ENCODE data around the gene MAPRE2. TPM values are rescaled to one million over a fixed set of nuclear protein-coding genes. Genes with fewer than 3 reads are reported as not detected.
A peak's percentile ranks its signal among the peaks of the same experiment; 100 is the strongest.

Gene MAPRE2
- total and polyA plus RNA-seq, 7 donors: 3.3 to 83.4 (median 57.3) TPM

DNA sequence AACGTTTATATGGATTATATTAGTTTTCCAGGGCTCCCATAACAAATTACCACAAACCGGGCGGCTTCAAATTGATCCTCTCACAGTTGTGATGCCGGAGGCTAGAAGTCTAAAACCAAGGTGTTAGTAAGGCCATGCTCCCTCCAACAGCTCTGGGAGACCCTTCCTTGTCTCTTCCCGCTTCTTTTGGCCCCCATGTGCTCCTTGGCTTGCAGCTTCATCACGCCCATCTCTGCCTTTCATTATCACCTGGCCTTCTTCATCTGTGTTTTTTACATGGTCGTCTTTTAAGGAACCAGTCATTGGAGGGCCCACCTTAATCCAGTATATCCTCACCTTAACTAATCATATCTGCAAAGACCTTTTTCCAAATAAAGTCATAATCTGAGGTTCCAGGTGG, 13.9 kb downstream of the MAPRE2 start:
- H3K27ac ChIP-seq: no peak overlapping the region
- no peak overlapping the region for H3K4me3 ChIP-seq
- H3K4me1 ChIP-seq: peaks cover 49% of the 10 kb centered on the region
- H3K9me3 ChIP-seq: no peaks in the 10 kb centered on the region
- no peaks in the 10 kb centered on the region for H3K27me3 ChIP-seq (ENCODE audit: insufficient read depth in 3 of 3, low read length in 2 of 3)
- intact Hi-C loops (cut with DNase I): no loop called here
- WGBS, 3 donors: 90 to 95% (median 92%) methylated on average over 7 of the region's 7 CpGs
- TF ChIP-seq, protein P1, sequence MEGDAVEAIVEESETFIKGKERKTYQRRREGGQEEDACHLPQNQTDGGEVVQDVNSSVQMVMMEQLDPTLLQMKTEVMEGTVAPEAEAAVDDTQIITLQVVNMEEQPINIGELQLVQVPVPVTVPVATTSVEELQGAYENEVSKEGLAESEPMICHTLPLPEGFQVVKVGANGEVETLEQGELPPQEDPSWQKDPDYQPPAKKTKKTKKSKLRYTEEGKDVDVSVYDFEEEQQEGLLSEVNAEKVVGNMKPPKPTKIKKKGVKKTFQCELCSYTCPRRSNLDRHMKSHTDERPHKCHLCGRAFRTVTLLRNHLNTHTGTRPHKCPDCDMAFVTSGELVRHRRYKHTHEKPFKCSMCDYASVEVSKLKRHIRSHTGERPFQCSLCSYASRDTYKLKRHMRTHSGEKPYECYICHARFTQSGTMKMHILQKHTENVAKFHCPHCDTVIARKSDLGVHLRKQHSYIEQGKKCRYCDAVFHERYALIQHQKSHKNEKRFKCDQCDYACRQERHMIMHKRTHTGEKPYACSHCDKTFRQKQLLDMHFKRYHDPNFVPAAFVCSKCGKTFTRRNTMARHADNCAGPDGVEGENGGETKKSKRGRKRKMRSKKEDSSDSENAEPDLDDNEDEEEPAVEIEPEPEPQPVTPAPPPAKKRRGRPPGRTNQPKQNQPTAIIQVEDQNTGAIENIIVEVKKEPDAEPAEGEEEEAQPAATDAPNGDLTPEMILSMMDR (IDR thresholded peaks at IDR 0.05): no peak
- ATAC-seq (no peak), DNase-seq (no peak)
- no peaks in the 10 kb centered on the region for H3K36me3 ChIP-seq (ENCODE audit: insufficient read depth in 1 of 2, low read depth in 1 of 2)

DNA sequence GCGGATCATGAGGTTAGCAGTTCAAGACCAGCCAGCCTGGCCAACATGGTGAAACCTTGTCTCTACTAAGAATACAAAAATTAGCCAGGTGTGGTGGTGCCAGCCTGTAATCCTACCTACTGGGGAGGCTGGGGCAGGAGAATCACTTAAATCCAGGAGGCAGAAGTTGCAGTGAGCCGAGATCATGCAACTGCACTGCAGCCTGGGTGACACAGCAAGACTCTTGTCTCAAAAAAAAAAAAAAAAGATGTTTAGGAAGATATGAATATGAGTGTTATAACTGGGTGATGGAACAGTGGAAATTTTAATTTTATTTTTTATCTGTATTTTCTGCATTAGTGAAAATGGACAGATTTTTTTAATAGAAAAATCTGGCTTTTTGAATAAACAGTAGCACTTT, 14.5 kb downstream of the MAPRE2 start:
- H3K27me3 ChIP-seq (ENCODE audit: insufficient read depth in 3 of 3, low read length in 2 of 3): no peaks in the 10 kb centered on the region
- intact Hi-C loops (cut with DNase I): no loop called here

DNA sequence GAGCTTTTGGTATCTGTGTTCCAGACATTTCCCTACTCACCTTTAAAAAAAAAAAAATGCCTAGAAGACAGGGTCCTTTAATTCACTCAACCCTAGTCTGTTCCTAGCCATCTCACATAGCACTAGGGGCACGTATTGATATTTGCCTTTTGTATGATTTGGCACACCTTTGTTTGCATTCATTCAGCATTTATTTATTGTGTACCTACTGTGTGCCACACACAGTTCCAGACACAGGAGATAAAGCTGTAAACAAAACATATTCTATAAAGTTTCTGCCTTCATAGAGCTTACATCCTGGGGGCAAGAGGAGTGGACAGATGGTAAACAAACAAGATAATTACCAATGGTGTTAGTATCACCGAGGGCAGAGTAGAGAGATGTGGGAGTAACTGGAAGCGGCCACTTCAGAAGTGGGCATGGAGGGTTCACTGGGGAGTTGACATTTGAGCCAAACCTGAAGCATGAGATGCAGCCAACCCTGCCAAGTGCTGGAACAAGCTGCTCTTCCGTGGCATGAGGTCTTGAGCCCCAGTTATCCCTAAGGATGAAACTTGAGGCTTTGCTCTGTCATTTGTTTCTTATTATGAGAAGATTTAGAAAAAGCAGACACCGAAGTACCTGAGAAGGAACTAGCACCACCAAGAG, 18.2 kb downstream of the MAPRE2 start:
- TF ChIP-seq, protein P1 (IDR thresholded peaks at IDR 0.05): no peak
- DNase-seq: peak in 1 of 2 donors; percentile 68
- no peaks in the 10 kb centered on the region for H3K9me3 ChIP-seq
- no peaks in the 10 kb centered on the region for H3K36me3 ChIP-seq (ENCODE audit: insufficient read depth in 1 of 2, low read depth in 1 of 2)
- intact Hi-C loops (cut with DNase I): no loop called here
- WGBS, 3 donors: 24 to 51% (median 29%) methylated on average over 5 of the region's 5 CpGs
- peaks cover 31% of the 10 kb centered on the region for H3K4me1 ChIP-seq
- no peak overlapping the region for H3K4me3 ChIP-seq
- H3K27ac ChIP-seq: peak overlapping the region; percentile 78
- peak; percentile 77 to 90 (median 78) for ATAC-seq
- no peaks in the 10 kb centered on the region for H3K27me3 ChIP-seq (ENCODE audit: insufficient read depth in 3 of 3, low read length in 2 of 3)

More for the DNA sequence above, 14.5 kb downstream of the MAPRE2 start:
- WGBS, 3 donors: 71 to 98% (median 87%) methylated on average over 2 of the region's 2 CpGs
- Histone ChIP-seq H3K9me3 (no peaks in the 10 kb centered on the region), H3K27ac (peak overlapping the region; percentile 31), H3K4me3 (no peak overlapping the region), H3K36me3 (ENCODE audit: insufficient read depth in 1 of 2, low read depth in 1 of 2) (no peaks in the 10 kb centered on the region), H3K4me1 (peaks cover 49% of the 10 kb centered on the region)
- ATAC-seq (no peak), DNase-seq (no peak)
- TF ChIP-seq, protein P1 (IDR thresholded peaks at IDR 0.05): no peak

DNA sequence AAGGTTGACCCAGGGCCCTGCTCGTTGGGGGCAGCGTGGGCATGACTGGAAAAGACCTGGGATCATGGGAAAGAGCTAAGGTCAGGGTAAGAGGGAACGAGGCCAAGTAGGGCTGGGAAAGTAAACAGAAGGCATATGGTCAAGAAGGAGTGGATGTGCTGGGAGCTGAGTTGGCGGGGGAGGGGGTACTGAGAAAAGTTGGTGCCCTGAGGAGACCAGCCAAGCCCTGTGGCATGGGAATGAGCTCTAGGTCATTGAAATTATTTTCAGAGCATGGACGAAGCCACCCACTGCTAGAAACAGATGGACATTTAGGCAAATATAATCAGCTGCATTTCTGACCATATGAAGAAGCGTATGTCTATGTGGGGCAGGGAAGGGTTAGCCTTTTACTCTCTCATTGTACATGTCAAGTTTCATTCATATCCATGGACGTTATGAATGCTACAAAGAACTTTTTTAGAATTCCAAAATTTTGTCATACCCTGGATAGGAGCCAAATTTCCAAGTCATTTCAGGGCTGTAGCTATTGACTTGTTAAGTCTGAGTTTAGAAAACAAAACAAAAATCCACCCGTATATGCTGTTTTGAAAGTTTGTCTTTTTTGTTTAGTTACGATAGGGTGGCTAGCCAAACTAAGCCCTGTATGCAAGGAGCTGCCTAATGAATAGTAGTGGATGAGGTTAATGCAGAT, 19.1 kb downstream of the MAPRE2 start:
- Histone ChIP-seq H3K27me3 (ENCODE audit: insufficient read depth in 3 of 3, low read length in 2 of 3) (no peaks in the 10 kb centered on the region), H3K4me3 (no peak overlapping the region), H3K36me3 (ENCODE audit: insufficient read depth in 1 of 2, low read depth in 1 of 2) (no peaks in the 10 kb centered on the region), H3K4me1 (peaks cover 31% of the 10 kb centered on the region), H3K27ac (peak overlapping the region; percentile 78), H3K9me3 (no peaks in the 10 kb centered on the region)
- ATAC-seq (peak; percentile 22 to 48 (median 32)), DNase-seq (no peak)
- intact Hi-C loops (cut with DNase I): no loop called here
- WGBS, 3 donors: 42 to 75% (median 55%) methylated on average over 9 of the region's 9 CpGs
- TF ChIP-seq, protein P1 (IDR thresholded peaks at IDR 0.05): no peak

All from psoas muscle (tissue), 8 donors.